ENCODE measurements around the gene ITGBL1. TPM values are rescaled to one million over a fixed set of nuclear protein-coding genes. Genes with fewer than 3 reads are reported as not detected.

ITGBL1 gene
- total and polyA plus RNA-seq, 2 of the 8 experiments (the other 6 are each of a cell fraction or from before 2014, with no cell fraction given) = not detected

- TF ChIP-seq, protein P1, sequence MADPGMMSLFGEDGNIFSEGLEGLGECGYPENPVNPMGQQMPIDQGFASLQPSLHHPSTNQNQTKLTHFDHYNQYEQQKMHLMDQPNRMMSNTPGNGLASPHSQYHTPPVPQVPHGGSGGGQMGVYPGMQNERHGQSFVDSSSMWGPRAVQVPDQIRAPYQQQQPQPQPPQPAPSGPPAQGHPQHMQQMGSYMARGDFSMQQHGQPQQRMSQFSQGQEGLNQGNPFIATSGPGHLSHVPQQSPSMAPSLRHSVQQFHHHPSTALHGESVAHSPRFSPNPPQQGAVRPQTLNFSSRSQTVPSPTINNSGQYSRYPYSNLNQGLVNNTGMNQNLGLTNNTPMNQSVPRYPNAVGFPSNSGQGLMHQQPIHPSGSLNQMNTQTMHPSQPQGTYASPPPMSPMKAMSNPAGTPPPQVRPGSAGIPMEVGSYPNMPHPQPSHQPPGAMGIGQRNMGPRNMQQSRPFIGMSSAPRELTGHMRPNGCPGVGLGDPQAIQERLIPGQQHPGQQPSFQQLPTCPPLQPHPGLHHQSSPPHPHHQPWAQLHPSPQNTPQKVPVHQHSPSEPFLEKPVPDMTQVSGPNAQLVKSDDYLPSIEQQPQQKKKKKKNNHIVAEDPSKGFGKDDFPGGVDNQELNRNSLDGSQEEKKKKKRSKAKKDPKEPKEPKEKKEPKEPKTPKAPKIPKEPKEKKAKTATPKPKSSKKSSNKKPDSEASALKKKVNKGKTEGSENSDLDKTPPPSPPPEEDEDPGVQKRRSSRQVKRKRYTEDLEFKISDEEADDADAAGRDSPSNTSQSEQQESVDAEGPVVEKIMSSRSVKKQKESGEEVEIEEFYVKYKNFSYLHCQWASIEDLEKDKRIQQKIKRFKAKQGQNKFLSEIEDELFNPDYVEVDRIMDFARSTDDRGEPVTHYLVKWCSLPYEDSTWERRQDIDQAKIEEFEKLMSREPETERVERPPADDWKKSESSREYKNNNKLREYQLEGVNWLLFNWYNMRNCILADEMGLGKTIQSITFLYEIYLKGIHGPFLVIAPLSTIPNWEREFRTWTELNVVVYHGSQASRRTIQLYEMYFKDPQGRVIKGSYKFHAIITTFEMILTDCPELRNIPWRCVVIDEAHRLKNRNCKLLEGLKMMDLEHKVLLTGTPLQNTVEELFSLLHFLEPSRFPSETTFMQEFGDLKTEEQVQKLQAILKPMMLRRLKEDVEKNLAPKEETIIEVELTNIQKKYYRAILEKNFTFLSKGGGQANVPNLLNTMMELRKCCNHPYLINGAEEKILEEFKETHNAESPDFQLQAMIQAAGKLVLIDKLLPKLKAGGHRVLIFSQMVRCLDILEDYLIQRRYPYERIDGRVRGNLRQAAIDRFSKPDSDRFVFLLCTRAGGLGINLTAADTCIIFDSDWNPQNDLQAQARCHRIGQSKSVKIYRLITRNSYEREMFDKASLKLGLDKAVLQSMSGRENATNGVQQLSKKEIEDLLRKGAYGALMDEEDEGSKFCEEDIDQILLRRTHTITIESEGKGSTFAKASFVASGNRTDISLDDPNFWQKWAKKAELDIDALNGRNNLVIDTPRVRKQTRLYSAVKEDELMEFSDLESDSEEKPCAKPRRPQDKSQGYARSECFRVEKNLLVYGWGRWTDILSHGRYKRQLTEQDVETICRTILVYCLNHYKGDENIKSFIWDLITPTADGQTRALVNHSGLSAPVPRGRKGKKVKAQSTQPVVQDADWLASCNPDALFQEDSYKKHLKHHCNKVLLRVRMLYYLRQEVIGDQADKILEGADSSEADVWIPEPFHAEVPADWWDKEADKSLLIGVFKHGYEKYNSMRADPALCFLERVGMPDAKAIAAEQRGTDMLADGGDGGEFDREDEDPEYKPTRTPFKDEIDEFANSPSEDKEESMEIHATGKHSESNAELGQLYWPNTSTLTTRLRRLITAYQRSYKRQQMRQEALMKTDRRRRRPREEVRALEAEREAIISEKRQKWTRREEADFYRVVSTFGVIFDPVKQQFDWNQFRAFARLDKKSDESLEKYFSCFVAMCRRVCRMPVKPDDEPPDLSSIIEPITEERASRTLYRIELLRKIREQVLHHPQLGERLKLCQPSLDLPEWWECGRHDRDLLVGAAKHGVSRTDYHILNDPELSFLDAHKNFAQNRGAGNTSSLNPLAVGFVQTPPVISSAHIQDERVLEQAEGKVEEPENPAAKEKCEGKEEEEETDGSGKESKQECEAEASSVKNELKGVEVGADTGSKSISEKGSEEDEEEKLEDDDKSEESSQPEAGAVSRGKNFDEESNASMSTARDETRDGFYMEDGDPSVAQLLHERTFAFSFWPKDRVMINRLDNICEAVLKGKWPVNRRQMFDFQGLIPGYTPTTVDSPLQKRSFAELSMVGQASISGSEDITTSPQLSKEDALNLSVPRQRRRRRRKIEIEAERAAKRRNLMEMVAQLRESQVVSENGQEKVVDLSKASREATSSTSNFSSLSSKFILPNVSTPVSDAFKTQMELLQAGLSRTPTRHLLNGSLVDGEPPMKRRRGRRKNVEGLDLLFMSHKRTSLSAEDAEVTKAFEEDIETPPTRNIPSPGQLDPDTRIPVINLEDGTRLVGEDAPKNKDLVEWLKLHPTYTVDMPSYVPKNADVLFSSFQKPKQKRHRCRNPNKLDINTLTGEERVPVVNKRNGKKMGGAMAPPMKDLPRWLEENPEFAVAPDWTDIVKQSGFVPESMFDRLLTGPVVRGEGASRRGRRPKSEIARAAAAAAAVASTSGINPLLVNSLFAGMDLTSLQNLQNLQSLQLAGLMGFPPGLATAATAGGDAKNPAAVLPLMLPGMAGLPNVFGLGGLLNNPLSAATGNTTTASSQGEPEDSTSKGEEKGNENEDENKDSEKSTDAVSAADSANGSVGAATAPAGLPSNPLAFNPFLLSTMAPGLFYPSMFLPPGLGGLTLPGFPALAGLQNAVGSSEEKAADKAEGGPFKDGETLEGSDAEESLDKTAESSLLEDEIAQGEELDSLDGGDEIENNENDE (IDR thresholded peaks at IDR 0.05; ENCODE audit: insufficient replicate concordance, low read length) = no peak
Observed at GRCh38 chr13:101556676-101557123, 104.2 kb downstream of the ITGBL1 start (continued).
